ENCODE data around the gene FAM228B.
"Not testable (repeated sequence)": the region's sequence is repeated elsewhere in the genome, so short reads cannot be mapped to it uniquely, and the experiment has no call there.

FAM228B gene

GRCh38 chr2:24162494-24162893 lies 39.2 kb downstream of the FAM228B start:
- no peak for DNase-seq

GRCh38 chr2:24163186-24163585 lies 39.9 kb downstream of the FAM228B start:
- no peak for DNase-seq

GRCh38 chr2:24163601-24164000 lies 40.3 kb downstream of the FAM228B start:
- DNase-seq = no peak

GRCh38 chr2:24164416-24164973 lies 41.2 kb downstream of the FAM228B start:
- DNase-seq = no peak

- no peak for DNase-seq
These were observed 45.8 kb downstream of the FAM228B start for GRCh38 chr2:24169023-24169422.

- DNase-seq = no peak
These were observed 51.6 kb downstream of the FAM228B start, which contains the start of gene FAM228A for GRCh38 chr2:24174851-24175277. FAM228A (plus strand) TSS chr2:24175053; CDS start chr2:24175481, 428 bp downstream.

- no peak for DNase-seq
These were observed 52.4 kb downstream of the FAM228B start for GRCh38 chr2:24175631-24176187.

- no peak for DNase-seq
These were observed 53.1 kb downstream of the FAM228B start for GRCh38 chr2:24176326-24176725.

- DNase-seq = no peak
These were observed 56.4 kb downstream of the FAM228B start for GRCh38 chr2:24179683-24180082.

- no peak for DNase-seq
These were observed 58.6 kb downstream of the FAM228B start for GRCh38 chr2:24181849-24182248.

GRCh38 chr2:24182507-24182906 lies 59.2 kb downstream of the FAM228B start:
- no peak for DNase-seq

- no peak for DNase-seq
These were observed 60.2 kb downstream of the FAM228B start for GRCh38 chr2:24183366-24184069.

GRCh38 chr2:24189551-24189950 lies 66.3 kb downstream of the FAM228B start:
- DNase-seq = no peak

- no peak for DNase-seq
These were observed 67.2 kb downstream of the FAM228B start for GRCh38 chr2:24190503-24190902.

GRCh38 chr2:24191156-24191555 lies 67.9 kb downstream of the FAM228B start:
- no peak for DNase-seq

GRCh38 chr2:24191848-24192247 lies 68.6 kb downstream of the FAM228B start:
- no peak for DNase-seq

GRCh38 chr2:24197213-24197612 lies 73.9 kb downstream of the FAM228B start:
- DNase-seq = not testable (repeated sequence)

GRCh38 chr2:24199968-24200590 lies 76.8 kb downstream of the FAM228B start:
- no peak for DNase-seq

GRCh38 chr2:24200799-24201198 lies 77.5 kb downstream of the FAM228B start:
- no peak for DNase-seq

GRCh38 chr2:24203029-24203786 lies 79.9 kb downstream of the FAM228B start:
- DNase-seq = no peak

- DNase-seq = no peak
These were observed 80.5 kb downstream of the FAM228B start for GRCh38 chr2:24203787-24204150.

GRCh38 chr2:24204505-24204904 lies 81.2 kb downstream of the FAM228B start:
- no peak for DNase-seq

GRCh38 chr2:24205131-24205530 lies 81.9 kb downstream of the FAM228B start:
- no peak for DNase-seq
